ENCODE results near the gene TRIM65.

TRIM65 gene

DNA sequence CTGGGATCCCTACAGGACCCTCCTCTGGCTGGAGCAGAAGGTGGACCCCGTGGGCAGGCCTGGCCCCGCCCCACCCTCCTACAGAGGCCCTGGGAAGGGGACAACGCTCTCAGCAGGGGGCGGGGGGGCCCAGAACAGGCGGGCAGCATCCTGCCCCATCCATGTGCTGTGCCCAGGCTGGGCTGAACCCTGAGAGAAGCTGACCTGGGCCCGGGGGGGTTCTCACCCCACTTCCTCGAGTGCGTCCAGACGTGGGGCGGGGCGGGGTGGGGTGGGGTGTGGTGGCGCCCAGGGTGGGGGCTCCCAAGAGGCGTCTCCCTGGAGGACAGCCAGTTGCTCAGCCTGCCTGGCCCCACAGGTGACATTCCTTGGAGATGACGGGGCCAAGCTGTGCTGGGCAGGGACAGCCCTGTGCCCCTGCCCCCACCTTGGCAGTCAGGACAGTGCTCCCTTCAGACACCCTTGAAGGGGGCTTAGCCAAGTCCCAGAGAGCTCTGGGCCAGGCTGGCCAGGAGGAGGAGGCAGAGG lies 52.2 kb downstream of the TRIM65 start:
- Histone ChIP-seq H3K27ac (ENCODE audit: low read depth, low read length) (peak overlapping the region; percentile 57), H3K4me3 (ENCODE audit: low read length) (peak overlapping the region; percentile 79), H3K36me3 (ENCODE audit: control insufficient read depth, low read length) (peaks cover 35% of the 10 kb centered on the region), H3K27me3 (ENCODE audit: control insufficient read depth, low read length) (no peaks in the 10 kb centered on the region), H3K4me1 (ENCODE audit: control insufficient read depth, low read length) (peaks cover 37% of the 10 kb centered on the region), H3K9me2 (replicated peaks; ENCODE audit: control insufficient read depth, low read length) (no peaks in the 10 kb centered on the region), H3K79me2 (ENCODE audit: control insufficient read depth, low read length) (no peaks in the 10 kb centered on the region), H3K4me2 (ENCODE audit: low read length) (peak overlapping the region; percentile 96), H3K9me3 (ENCODE audit: control insufficient read depth, insufficient read depth, low read length) (no peaks in the 10 kb centered on the region), H3F3A (ENCODE audit: control insufficient read depth, insufficient read depth) (peaks cover 5% of the 10 kb centered on the region; the same call in 1 of the 2 replicates), H4K20me1 (ENCODE audit: control insufficient read depth, insufficient read depth, low read depth, low read length) (no peaks in the 10 kb centered on the region)
- TF ChIP-seq CTCF (IDR thresholded peaks at IDR 0.05; ENCODE audit: low read depth, low read length, poor library complexity, severe bottlenecking) (no peak), EZH2phosphoT487 (IDR thresholded peaks at IDR 0.05; ENCODE audit: borderline replicate concordance, low read length) (no peak)

- H3K9me3 ChIP-seq (ENCODE audit: control insufficient read depth, insufficient read depth, low read length) = no peaks in the 10 kb centered on the region
- peak within 1 kb of the TSS; percentile 79 for H3K4me3 ChIP-seq (ENCODE audit: low read length)
- peaks cover 5% of the 10 kb centered on the region; the same call in 1 of the 2 replicates for H3F3A ChIP-seq (ENCODE audit: control insufficient read depth, insufficient read depth)
- no peaks in the 10 kb centered on the region for H3K79me2 ChIP-seq (ENCODE audit: control insufficient read depth, low read length)
- peak within 1 kb of the TSS; percentile 96 for H3K4me2 ChIP-seq (ENCODE audit: low read length)
- H4K20me1 ChIP-seq (ENCODE audit: control insufficient read depth, insufficient read depth, low read depth, low read length) = no peaks in the 10 kb centered on the region
- no peak for TF ChIP-seq EZH2phosphoT487 (IDR thresholded peaks at IDR 0.05; ENCODE audit: borderline replicate concordance, low read length)
- no peak for TF ChIP-seq CTCF (IDR thresholded peaks at IDR 0.05; ENCODE audit: low read depth, low read length, poor library complexity, severe bottlenecking)
- peaks cover 31% of the 10 kb centered on the region for H3K36me3 ChIP-seq (ENCODE audit: control insufficient read depth, low read length)
- H3K4me1 ChIP-seq (ENCODE audit: control insufficient read depth, low read length) = peaks cover 37% of the 10 kb centered on the region
- no peaks in the 10 kb centered on the region for H3K9me2 ChIP-seq (replicated peaks; ENCODE audit: control insufficient read depth, low read length)
- peak within 1 kb of the TSS; percentile 57 for H3K27ac ChIP-seq (ENCODE audit: low read depth, low read length)
- no peaks in the 10 kb centered on the region for H3K27me3 ChIP-seq (ENCODE audit: control insufficient read depth, low read length)
Measured at GRCh38 chr17:75843577-75844529, 52.9 kb downstream of the TRIM65 start, which contains the start of gene UNC13D. UNC13D (minus strand) TSS chr17:75844404; CDS start chr17:75844337, 67 bp downstream.

GRCh38 chr17:75842963-75843576 lies 53.7 kb downstream of the TRIM65 start:
- TF ChIP-seq CTCF (IDR thresholded peaks at IDR 0.05; ENCODE audit: low read depth, low read length, poor library complexity, severe bottlenecking) (no peak), EZH2phosphoT487 (IDR thresholded peaks at IDR 0.05; ENCODE audit: borderline replicate concordance, low read length) (no peak)
- Histone ChIP-seq H3K4me2 (ENCODE audit: low read length) (peak overlapping the region; percentile 96), H3K4me1 (ENCODE audit: control insufficient read depth, low read length) (peaks cover 32% of the 10 kb centered on the region), H3K9me2 (replicated peaks; ENCODE audit: control insufficient read depth, low read length) (no peaks in the 10 kb centered on the region), H3K27ac (ENCODE audit: low read depth, low read length) (no peak overlapping the region), H3K9me3 (ENCODE audit: control insufficient read depth, insufficient read depth, low read length) (no peaks in the 10 kb centered on the region), H3K79me2 (ENCODE audit: control insufficient read depth, low read length) (no peaks in the 10 kb centered on the region), H3F3A (ENCODE audit: control insufficient read depth, insufficient read depth) (peaks cover 5% of the 10 kb centered on the region; the same call in 1 of the 2 replicates), H4K20me1 (ENCODE audit: control insufficient read depth, insufficient read depth, low read depth, low read length) (no peaks in the 10 kb centered on the region), H3K27me3 (ENCODE audit: control insufficient read depth, low read length) (no peaks in the 10 kb centered on the region), H3K36me3 (ENCODE audit: control insufficient read depth, low read length) (peaks cover 24% of the 10 kb centered on the region), H3K4me3 (ENCODE audit: low read length) (peak overlapping the region; percentile 79)

Data from DOHH2 (cell line).